IPS-15b (cell line): ENCODE results near the gene ZSCAN30.

Experiments
- H3K27me3 ChIP-seq: one replicate; pipeline ENCODE4 v1.6.1; 2013; ENCODE audit warnings: low read length; ENCODE audit not compliant: control insufficient read depth, insufficient read depth
- H3K36me3 ChIP-seq: one replicate; pipeline ENCODE4 v1.6.1; 2013; ENCODE audit warnings: low read length; ENCODE audit not compliant: control insufficient read depth, insufficient read depth
- H3K4me1 ChIP-seq: one replicate; pipeline ENCODE4 v1.6.1; 2013; ENCODE audit warnings: mild to moderate bottlenecking, low read length; ENCODE audit not compliant: control insufficient read depth, insufficient read depth
- H3K4me3 ChIP-seq: one replicate; pipeline ENCODE4 v1.5.1; 2013; ENCODE audit warnings: low read depth, low read length
- H3K9ac ChIP-seq: one replicate; pipeline ENCODE4 v1.6.1; 2013; ENCODE audit warnings: low read depth, mild to moderate bottlenecking, low read length
- H3K9me3 ChIP-seq: one replicate; pipeline ENCODE4 v1.6.1; 2013; ENCODE audit warnings: mild to moderate bottlenecking, low read length; ENCODE audit not compliant: control insufficient read depth, insufficient read depth

ZSCAN30 gene

DNA sequence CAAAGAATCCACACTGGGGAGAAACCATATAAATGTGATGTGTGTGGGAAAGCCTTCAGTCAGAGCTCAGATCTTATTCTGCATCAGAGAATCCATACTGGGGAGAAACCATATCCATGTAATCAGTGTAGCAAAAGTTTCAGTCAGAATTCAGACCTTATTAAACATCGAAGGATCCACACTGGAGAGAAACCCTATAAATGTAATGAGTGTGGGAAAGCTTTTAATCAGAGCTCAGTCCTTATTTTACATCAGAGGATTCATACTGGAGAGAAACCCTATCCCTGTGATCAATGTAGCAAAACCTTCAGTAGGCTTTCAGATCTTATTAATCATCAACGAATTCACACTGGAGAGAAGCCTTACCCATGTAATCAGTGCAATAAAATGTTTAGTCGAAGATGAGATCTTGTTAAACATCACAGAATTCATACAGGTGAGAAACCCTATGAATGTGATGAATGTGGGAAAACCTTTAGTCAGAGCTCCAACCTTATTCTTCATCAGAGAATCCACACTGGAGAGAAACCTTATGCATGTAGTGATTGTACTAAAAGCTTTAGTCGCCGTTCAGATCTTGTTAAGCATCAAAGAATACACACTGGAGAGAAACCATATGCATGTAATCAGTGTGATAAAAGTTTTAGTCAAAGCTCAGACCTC is 16.7 kb upstream of the ZSCAN30 start:
- H3K9me3 ChIP-seq, result peaks cover 26% of the 10 kb centered on the region
- peaks cover 5% of the 10 kb centered on the region for H3K36me3 ChIP-seq
- H3K4me3 ChIP-seq, result no peak overlapping the region
- H3K4me1 ChIP-seq, result no peaks in the 10 kb centered on the region
- H3K27me3 ChIP-seq, result no peaks in the 10 kb centered on the region
- H3K9ac ChIP-seq, result no peak overlapping the region

DNA sequence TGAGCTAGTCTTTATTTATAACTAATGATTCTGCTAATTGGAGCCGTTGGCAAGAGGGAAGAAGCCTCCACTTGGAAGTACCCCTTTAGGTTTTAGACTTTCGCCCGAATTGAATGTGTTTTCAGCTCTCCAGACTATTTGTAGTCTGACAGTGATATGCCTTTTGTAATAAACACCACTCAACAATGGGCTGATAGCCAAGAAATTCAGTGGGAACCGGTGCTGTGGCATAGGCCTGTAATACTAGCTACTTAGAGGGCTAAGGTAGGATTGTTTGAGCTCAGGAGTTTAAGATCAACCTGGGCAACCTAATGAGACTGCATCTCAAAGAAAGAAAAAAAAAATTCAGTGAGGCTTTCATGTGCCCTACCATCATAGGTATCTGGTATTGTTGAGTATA is 13.6 kb upstream of the ZSCAN30 start:
- peaks cover 5% of the 10 kb centered on the region for H3K36me3 ChIP-seq
- peaks cover 26% of the 10 kb centered on the region for H3K9me3 ChIP-seq
- no peak overlapping the region for H3K4me3 ChIP-seq

GRCh38 chr18:35296060-35296459 is 6.0 kb upstream of the ZSCAN30 start:
- Histone ChIP-seq H3K4me3 (no peak overlapping the region), H3K9me3 (no peaks in the 10 kb centered on the region), H3K4me1 (no peaks in the 10 kb centered on the region), H3K36me3 (no peaks in the 10 kb centered on the region), H3K9ac (no peak overlapping the region), H3K27me3 (no peaks in the 10 kb centered on the region)

More for the DNA sequence above, 13.6 kb upstream of the ZSCAN30 start:
- Histone ChIP-seq H3K9ac (no peak overlapping the region), H3K27me3 (no peaks in the 10 kb centered on the region), H3K4me1 (no peaks in the 10 kb centered on the region)

- Histone ChIP-seq H3K27me3 (no peaks in the 10 kb centered on the region), H3K4me3 (peak overlapping the region; percentile 99), H3K4me1 (no peaks in the 10 kb centered on the region), H3K9me3 (no peaks in the 10 kb centered on the region), H3K9ac (no peak overlapping the region), H3K36me3 (no peaks in the 10 kb centered on the region)
Measured at GRCh38 chr18:35291166-35291565, 1.1 kb upstream of the ZSCAN30 start.

DNA sequence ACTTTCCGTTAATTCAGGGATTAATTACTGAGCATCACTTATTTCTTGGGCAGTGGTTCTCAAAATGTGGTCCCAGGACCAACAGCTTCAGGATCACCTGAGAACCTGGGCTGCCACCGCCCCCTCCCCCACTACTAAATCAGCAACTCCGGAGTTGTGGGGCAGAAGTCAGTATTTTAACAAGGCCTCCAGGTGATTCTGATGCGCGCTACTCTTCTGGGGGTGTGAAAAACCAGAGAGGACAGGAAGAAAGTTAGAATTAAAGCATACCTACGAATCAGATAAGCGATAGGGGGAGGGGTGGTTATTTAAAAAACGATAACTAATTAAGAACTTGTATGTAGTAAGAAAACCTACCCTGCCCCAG is 319 bp downstream of the ZSCAN30 start:
- Histone ChIP-seq H3K27me3 (no peaks in the 10 kb centered on the region), H3K4me1 (no peaks in the 10 kb centered on the region), H3K9ac (peak overlapping the region; percentile 84), H3K9me3 (peaks cover 3% of the 10 kb centered on the region), H3K36me3 (peaks cover 2% of the 10 kb centered on the region), H3K4me3 (peak overlapping the region; percentile 99)

DNA sequence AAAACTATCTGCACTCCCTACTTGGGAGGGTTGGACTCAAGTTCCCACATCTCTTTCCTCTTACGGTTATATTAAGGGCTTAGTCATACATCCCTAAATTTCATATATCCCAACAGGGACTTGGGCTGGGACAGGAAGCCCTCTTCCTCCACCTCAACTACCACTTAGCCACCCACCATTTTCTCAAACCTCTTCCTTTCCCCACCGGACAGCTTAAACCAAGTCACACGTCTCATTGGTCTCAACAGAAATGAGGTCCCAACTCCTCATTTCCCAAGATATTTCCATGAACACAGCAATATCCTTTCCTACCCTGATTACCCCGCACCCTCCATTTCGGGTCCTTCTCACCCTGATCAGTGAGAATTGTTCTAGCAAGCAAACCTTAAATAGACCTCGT is 736 bp downstream of the ZSCAN30 start:
- Histone ChIP-seq H3K27me3 (no peaks in the 10 kb centered on the region), H3K9me3 (peaks cover 6% of the 10 kb centered on the region), H3K36me3 (peaks cover 6% of the 10 kb centered on the region)

GRCh38 chr18:35284841-35285240 is 5.2 kb downstream of the ZSCAN30 start:
- Histone ChIP-seq H3K4me3 (no peak overlapping the region), H3K27me3 (no peaks in the 10 kb centered on the region), H3K9ac (no peak overlapping the region), H3K9me3 (peaks cover 12% of the 10 kb centered on the region), H3K4me1 (no peaks in the 10 kb centered on the region), H3K36me3 (peaks cover 17% of the 10 kb centered on the region)

More for the DNA sequence above, 736 bp downstream of the ZSCAN30 start:
- peak overlapping the region; percentile 84 for H3K9ac ChIP-seq
- H3K4me3 ChIP-seq, result peak overlapping the region; percentile 99
- H3K4me1 ChIP-seq, result no peaks in the 10 kb centered on the region

- no peaks in the 10 kb centered on the region for H3K4me1 ChIP-seq
- no peak overlapping the region for H3K4me3 ChIP-seq
- no peak overlapping the region for H3K9ac ChIP-seq
- peaks cover 17% of the 10 kb centered on the region for H3K36me3 ChIP-seq
- H3K27me3 ChIP-seq, result no peaks in the 10 kb centered on the region
- peaks cover 14% of the 10 kb centered on the region for H3K9me3 ChIP-seq
Measured at GRCh38 chr18:35283923-35284794, 5.9 kb downstream of the ZSCAN30 start.

DNA sequence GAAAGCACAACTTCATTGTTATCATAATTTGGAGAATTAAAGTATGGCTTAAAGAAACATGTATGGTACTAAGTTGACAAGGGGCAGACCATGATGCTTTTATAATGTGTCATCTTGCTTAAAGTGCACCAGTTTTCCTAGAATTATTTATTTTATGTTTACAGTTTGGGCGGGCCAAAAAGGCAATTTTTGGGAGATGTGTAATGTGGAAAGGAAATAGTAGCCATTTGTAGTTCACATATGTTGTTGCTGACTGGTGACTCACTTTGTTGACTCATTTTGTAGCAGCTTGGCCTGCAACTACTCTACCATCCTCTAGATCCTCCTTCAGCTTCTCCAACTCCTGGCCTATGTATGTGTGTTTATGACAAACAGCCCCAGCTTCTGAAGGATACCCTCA is 7.7 kb downstream of the ZSCAN30 start:
- H3K9ac ChIP-seq, result no peak overlapping the region
- no peak overlapping the region for H3K4me3 ChIP-seq
- peaks cover 16% of the 10 kb centered on the region for H3K9me3 ChIP-seq
- H3K27me3 ChIP-seq, result no peaks in the 10 kb centered on the region
- H3K4me1 ChIP-seq, result no peaks in the 10 kb centered on the region
- H3K36me3 ChIP-seq, result peaks cover 17% of the 10 kb centered on the region

DNA sequence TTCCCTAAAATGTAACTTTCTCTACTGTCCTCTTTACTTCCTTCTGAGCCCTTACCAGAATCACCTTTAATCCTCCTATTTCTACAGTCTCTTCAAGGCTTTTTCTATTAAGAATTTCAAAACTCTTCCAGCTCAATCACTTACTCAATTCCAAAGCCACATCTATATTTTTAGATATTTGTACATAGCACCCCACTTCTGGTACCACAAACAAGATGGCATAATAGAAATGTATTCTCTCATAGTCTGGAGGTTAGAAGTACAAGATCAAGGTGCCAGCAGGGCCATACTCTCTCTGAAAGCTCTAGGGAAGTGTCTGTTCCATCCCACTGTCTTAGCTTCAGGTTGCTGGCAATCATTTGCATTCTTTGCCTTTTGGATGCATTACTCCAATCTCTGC is 11.1 kb downstream of the ZSCAN30 start:
- Histone ChIP-seq H3K27me3 (no peaks in the 10 kb centered on the region), H3K4me1 (no peaks in the 10 kb centered on the region), H3K9ac (no peak overlapping the region), H3K9me3 (peaks cover 9% of the 10 kb centered on the region), H3K36me3 (peaks cover 9% of the 10 kb centered on the region), H3K4me3 (no peak overlapping the region)

DNA sequence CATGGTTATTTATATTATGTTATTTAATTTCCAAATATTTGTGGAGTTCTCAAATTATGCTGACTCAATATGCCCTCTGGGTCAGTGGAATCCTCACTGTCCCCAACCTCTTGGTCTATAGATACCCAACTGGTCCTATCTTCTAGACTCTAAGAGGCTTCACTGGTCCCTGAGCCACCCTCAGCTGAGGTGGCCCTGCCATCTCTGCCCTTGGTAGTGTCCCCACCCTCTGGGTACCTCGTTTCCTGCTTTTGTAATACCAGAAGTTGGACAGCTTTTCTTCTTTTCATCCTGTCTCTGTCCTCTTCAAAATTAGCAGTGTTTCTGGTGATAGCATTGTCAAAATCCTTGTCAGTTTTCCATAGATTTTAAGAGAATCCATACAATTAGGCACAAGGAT is 11.9 kb downstream of the ZSCAN30 start:
- no peaks in the 10 kb centered on the region for H3K27me3 ChIP-seq
- no peaks in the 10 kb centered on the region for H3K4me1 ChIP-seq
- peaks cover 5% of the 10 kb centered on the region for H3K9me3 ChIP-seq
- no peak overlapping the region for H3K4me3 ChIP-seq
- peaks cover under 1% of the 10 kb centered on the region for H3K36me3 ChIP-seq
- no peak overlapping the region for H3K9ac ChIP-seq

DNA sequence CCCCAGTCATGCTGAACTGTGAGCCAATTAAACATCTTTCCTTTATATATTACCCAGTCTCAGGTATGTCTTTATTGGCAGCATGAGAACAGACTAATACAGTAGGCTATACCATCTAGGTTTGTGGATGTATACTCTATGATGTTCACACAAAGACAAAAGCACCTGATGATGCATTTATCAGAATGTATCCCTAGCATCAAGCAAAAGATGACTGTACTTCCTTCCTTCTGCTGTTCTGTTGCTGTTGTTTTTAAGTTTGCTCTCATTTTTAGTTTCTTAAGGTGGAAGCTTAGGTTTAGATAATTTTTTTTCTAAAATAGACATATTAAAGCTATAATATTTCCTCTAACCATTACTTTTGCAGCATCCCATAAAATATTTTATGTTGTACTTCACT is 12.4 kb downstream of the ZSCAN30 start:
- peaks cover 5% of the 10 kb centered on the region for H3K9me3 ChIP-seq
- no peaks in the 10 kb centered on the region for H3K27me3 ChIP-seq

More for the DNA sequence above, 12.4 kb downstream of the ZSCAN30 start:
- H3K4me3 ChIP-seq, result no peak overlapping the region
- no peaks in the 10 kb centered on the region for H3K4me1 ChIP-seq
- no peaks in the 10 kb centered on the region for H3K36me3 ChIP-seq
- H3K9ac ChIP-seq, result no peak overlapping the region
